Putamen (tissue), 1 donor: ENCODE data around the gene FRA10AC1.
"Not testable (repeated sequence)": the region's sequence is repeated elsewhere in the genome, so short reads cannot be mapped to it uniquely, and the experiment has no call there.

Experiments used
- DNase-seq: peaks from one replicate; pipeline ENCODE4 v3.0.0-alpha.2; 2016; ENCODE audit warnings: low spot score

The FRA10AC1 gene

DNA sequence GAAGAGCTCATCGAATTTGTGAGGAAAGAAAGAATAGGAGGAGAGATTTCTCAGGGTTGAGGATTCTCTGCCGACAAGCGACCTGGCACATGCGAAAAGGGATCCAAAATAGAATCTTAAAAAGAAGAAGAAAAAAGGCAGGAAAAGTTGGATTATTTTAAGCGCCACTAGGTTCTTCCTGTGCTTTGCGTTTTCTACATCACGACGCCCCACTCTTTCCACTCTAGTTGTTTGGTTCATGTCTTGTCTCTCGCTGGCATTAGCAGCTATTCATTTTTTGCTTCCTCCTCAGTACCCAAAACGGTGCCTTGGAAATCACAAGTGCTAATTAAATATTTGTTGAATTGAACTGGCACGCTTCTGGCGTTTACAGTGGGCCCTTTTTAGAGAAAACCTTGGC lies 674 bp upstream of the FRA10AC1 start:
- no peak for DNase-seq

- DNase-seq = no peak
Observed at GRCh38 chr10:93701866-93702209, 554 bp downstream of the FRA10AC1 start.

DNA sequence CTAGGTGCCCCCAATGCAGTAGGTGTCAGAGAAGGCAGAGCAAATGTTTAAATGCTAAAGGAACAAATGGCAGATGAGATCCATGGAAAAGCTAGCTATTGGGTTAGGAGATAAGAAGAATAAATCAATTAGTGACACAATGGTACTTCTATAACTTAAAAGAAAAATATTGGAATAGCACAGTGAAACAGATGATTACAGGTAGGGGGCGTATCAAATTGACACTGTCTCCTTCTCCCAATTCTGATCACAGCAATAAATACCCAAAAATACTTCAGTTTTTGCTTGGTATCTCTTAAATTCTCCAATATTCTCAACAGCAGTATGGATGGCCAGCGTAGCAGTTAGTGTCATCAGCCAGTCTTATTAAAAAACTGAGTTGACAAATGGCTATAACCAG lies 5.2 kb downstream of the FRA10AC1 start:
- DNase-seq = no peak

DNA sequence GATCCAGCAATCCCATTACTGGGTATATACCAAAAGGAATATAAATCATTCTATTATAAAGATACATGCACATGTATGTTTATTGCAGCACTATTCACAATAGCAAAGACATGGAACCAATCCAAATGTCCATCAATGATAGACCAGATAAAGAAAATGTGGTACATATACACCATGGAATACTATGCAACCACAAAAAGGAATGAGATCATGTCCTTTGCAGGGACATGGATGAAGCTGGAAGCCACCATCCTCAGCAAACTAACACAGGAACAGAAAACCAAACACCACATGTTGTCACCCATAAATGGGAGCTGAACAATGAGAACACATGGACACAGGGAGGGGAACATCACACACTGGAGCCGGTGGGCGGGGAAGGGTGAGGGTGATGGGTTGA lies 5.8 kb downstream of the FRA10AC1 start:
- not testable (repeated sequence) for DNase-seq

- no peak for DNase-seq
Observed at GRCh38 chr10:93695740-93696139, 6.7 kb downstream of the FRA10AC1 start.

- no peak for DNase-seq
Observed at GRCh38 chr10:93687737-93688136, 14.7 kb downstream of the FRA10AC1 start.

- peak; percentile 37 for DNase-seq
Observed at GRCh38 chr10:93680412-93681047, 21.9 kb downstream of the FRA10AC1 start.

DNA sequence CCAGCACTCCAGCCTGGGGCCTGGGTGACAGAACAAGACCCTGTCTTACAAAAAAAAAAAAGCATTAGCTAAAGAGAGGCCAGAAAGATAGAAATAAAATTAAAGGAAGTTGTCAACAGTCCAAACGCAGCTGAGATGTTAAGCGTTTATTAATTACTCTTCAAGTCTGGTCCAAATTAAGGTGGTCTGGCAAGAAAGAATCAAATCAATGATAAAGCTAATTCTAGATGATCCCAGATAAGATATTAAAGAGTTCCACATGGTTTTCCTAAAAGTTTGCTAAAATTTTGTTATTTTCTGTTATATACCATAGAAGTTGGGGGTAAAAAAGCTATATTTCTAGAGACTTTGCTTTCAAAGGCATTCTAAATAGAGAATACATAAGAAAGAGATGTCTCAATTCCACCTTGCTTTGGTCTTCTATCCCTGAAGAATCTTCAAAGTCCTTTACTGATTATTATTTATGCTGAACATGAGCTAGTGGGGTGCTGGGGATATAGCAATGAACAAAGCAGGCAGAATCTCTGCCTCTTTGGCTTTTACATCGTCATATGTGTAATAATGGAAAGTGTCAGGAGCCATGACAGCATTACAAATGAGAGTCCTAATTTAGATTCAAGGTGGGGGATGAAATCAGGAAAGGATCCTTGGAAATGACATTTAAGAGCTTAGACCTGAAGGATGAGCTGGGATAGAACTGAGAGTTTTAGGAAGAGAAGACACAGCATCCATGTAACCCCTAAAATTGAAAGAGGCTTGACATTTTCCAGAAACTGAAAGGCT lies 23.4 kb downstream of the FRA10AC1 start:
- peak; percentile 53 for DNase-seq

- no peak for DNase-seq
Observed at GRCh38 chr10:93678386-93678785, 24.0 kb downstream of the FRA10AC1 start.

- DNase-seq = no peak
Observed at GRCh38 chr10:93673791-93674190, 28.6 kb downstream of the FRA10AC1 start.

DNA sequence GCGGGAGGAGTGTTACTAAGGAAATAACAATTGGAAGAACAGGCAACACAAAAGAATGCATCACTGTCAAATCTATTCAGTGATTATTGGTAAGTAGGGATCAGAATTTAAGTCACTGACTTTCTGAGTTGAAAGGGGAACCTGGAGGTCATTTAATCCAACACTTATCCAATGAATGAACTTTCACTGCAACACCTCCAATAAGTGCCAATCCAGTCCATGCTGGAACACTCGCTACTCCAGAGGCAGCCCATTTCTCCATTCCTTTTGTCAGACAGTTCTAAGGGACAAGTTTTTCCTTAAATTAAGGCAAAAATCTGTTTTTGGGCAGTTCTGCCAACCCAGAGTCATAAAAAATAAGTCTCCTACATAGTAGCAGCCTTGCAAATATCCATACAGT lies 29.5 kb downstream of the FRA10AC1 start:
- no peak for DNase-seq

GRCh38 chr10:93672022-93672678 lies 30.2 kb downstream of the FRA10AC1 start:
- no peak for DNase-seq

GRCh38 chr10:93671042-93671441 lies 31.4 kb downstream of the FRA10AC1 start:
- no peak for DNase-seq

GRCh38 chr10:93670372-93670771 lies 32.0 kb downstream of the FRA10AC1 start:
- no peak for DNase-seq

DNA sequence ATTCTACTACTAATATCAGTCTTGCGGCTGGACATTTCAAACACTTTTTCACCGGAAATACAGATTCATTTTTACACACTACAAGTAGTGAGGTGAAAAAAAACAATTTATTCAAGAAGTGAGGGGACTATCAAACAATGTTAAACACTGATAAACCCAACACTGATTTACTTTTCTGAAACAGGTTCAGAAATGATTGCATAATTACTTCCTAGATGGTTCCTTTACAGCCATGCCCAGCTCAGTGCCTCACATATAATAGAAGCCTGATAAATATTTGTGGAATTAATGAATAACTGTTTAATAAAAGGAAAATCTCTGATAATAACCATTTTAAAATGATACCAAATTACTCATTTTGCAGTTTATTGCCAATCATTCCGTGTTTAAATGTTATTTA lies 34.6 kb downstream of the FRA10AC1 start:
- DNase-seq = no peak

- DNase-seq = no peak
Observed at GRCh38 chr10:93666030-93666429, 36.4 kb downstream of the FRA10AC1 start.

DNA sequence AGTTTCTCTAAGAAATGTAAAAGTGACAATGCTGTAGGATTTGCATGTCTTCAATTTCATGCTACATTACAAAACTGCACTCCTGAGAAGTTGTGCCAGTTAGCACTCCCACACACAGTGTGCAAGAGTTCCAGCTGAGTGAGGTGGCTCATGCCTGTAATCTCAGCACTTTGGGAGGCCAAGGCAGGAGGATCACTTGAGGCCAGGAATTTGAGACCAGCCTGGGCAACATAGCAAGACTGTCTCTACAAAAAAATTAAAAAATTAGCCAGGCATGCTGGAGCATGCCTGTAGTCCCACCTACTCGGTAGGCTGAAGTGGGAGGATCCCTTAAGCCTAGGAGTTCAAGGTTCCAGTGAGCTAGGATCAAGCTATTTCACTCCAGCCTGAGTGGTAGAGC lies 44.6 kb downstream of the FRA10AC1 start:
- DNase-seq = no peak

- no peak for DNase-seq
Observed at GRCh38 chr10:93656155-93656554, 46.2 kb downstream of the FRA10AC1 start.

GRCh38 chr10:93654201-93654600 lies 48.2 kb downstream of the FRA10AC1 start:
- no peak for DNase-seq

DNA sequence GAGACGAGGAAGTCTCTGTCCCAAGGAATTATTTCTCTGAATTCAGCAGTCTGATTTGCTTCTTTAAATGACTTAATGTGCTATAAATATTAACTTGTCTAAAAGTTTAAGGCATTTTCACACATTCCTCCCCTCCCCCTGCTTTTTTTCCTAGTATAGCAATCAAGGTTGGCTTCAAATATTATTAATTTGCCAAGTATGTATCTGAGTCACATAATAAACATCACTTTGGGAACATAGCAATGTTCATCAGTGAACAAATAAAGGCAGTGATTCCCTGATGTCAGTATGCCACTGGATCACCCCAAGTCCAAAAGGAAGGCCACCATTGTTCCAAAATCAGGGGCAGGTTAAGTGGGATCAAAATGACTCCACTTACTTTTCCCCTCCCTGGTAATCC lies 49.5 kb downstream of the FRA10AC1 start:
- DNase-seq = no peak

DNA sequence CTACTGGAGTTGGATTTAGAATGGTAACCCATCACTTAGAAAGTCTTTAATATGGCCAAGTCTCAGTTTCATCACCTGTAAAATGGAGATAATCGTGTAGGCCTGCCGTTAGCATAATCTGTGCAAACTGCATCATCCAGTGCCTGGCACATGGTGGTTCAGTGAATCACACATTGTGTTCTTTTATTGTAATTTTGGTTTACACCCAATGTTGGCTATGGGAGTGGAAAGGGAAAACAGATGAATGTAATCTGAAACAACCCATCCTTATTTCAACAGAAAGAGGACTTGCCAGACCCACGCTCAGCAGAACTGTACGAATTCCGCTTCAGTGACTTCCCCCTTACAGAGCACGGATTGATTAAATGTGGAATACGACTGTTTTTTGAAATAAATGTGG lies 62.6 kb downstream of the FRA10AC1 start:
- DNase-seq = no peak

GRCh38 chr10:93630625-93631557 lies 71.5 kb downstream of the FRA10AC1 start:
- no peak for DNase-seq
